GM10847 (cell line): ENCODE data around the gene EEF1E1.

Experiments used
- POLR2A ChIP-seq: IDR thresholded peaks from 2 replicates; pipeline ENCODE4 v1.6.1; 2011; ENCODE audit not compliant: insufficient read length; ENCODE audit errors: extremely low read depth

EEF1E1 gene

DNA sequence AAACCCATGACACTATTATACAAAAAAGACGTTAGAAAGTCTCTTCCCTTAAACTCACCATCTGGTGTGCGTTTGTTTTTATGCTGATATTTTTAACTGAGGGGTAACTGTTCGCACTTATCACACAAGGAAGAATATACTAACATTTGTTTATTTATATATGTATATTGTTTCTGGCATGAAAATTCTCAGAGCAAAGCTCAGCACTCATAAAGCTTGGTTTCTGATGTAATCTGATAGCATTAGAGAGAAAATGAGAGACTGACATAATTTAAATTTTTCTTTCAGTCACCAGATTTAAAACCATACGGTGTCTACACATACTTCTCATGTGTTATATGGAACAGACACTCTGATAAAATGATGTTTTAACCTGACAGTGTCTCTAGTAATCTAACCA lies 45.1 kb downstream of the EEF1E1 start:
- TF ChIP-seq POLR2A = no peak

DNA sequence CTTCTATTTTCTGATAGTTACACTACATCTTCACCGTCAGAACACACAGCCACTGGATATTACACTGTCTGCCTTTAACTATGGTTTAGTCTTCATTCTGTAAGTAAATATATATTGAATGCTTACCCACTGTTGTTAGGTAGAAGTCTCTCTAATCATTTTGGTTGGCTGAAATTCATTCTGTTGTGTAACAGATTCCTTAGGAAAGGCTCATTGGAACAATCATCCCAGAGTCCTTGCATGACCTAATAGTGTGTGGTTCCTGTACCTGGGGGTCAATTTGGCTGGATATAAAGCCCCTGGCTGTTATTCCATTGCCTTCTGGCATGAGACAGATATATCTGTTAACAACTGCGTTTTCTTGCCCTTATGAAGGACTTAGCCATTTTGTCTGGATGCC lies 48.1 kb downstream of the EEF1E1 start:
- no peak for TF ChIP-seq POLR2A

DNA sequence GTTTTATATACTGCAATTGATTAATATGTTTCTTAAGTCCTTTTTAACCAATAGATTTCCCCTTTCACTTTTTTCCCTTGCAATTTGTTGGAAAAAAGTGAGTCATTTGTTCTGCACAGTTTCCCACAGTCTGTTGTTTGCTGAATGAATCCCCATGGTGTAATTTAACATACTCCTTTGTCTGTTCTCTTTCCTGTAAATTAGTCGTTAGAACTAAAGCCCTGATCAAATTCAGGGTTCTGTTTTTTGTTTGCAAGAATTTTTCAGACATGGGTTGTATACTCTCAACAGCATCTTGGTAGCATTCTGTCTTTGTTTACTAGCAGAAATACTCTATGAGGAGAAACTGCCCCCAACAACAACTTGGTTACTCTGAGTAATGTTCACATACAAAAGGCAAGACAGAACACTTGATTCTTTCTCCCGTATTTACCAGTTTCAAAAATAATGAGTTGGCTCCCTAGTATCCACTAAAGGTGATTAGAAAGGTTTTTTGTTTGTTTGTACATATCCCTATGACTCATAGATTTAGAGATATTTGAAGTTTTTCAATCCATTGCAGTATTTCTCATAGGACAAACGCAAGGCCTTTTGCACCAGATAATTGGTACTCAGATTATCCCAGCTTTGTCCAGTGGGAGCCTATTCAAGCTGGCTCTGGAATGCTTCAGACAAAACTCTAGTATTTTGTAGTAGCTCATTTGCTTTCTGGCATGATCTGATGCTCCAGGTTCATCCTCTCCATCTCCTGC lies 54.6 kb downstream of the EEF1E1 start:
- TF ChIP-seq POLR2A = no peak

DNA sequence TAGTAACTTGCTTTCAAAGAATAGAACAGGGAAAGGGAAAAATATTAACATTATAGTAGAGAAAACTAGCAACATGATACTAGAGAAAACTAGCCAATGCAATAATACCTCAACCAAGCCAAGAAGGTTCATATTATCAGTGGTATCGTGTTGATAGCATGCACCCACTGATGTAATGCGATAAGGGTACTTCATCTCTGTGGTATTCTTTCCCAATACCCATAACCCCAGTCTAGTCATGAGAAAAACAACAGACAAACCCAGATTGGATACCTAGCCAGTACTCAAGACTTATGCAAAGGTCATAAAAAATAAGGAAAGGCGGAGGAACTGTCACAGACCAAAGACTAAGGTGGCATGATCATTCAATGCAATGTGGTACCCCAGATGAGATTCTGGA lies 59.1 kb downstream of the EEF1E1 start:
- TF ChIP-seq POLR2A = no peak

DNA sequence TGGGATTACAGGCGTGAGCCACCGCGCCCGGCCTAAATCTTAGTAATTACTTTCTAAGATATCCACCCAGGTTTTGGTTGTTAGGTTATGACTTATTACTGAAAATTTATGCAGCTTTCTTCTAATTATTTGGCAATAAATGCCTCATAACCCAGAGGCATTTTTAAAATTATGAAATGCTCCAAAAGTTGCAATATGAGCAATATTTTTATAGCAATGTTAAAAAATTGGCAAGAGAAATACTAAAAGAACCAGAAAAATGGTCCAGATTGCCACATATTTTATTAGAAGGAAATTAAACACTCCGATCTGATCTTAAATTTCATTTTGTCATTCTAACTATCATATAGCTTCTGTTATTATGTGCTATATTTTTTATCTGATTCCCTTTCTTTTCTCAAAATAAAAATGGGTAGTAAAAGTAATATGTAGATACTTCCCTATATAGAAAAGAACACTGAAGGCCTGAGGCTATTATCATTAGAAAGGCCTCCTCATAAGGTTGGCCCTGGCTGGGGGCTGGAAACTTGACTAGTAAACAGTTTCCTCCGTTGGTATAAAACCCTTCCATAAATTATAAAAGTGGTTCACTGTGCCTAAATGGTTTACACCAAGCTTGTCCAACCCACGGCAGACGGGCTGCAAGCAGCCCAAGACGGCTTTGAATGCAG lies 60.3 kb downstream of the EEF1E1 start:
- TF ChIP-seq POLR2A = no peak

DNA sequence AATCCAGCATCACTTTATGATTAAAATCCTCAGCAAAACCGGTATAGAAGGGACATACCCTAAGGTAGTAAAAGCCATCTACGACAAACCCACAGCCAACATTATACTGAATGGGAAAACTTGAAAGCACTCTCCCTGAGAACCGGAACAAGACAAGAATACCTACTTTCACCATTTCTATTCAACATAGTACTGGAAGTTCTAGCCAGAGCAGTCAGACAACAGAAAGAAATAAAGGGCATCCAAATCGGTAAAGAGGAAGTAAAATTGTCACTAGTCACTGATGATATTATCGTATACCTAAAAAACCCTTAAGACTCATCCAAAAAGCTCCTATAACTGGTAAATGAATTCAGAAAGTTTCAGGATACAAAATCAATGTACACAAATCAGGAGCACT lies 71.4 kb downstream of the EEF1E1 start:
- no peak for TF ChIP-seq POLR2A
